H9 (cell line): Measurements from ENCODE around the gene CNR1. TPM values are rescaled to one million over a fixed set of nuclear protein-coding genes. Genes with fewer than 3 reads are reported as not detected.
"Not testable (repeated sequence)": the region's sequence is repeated elsewhere in the genome, so short reads cannot be mapped to it uniquely, and the experiment has no call there.

ENCODE experiments used
- DNase-seq: peaks from one replicate; pipeline ENCODE4 v3.0.0-alpha.2; 2017
- H2AFZ ChIP-seq: one replicate; pipeline ENCODE4 v1.6.1; 2013; ENCODE audit warnings: mild to moderate bottlenecking, low read length, control low read depth, moderate library complexity
- H2AK5ac ChIP-seq: 2 replicates; pipeline ENCODE4 v1.6.1; 2013; ENCODE audit warnings: low read length, control low read depth, mixed read lengths; ENCODE audit not compliant: insufficient read length
- H2BK120ac ChIP-seq: one replicate; pipeline ENCODE4 v1.6.1; 2013; ENCODE audit warnings: low read depth, mild to moderate bottlenecking, low read length, control low read depth, inconsistent platforms; ENCODE audit not compliant: poor library complexity, severe bottlenecking
- H2BK12ac ChIP-seq: 2 replicates; pipeline ENCODE4 v1.6.1; 2013; ENCODE audit warnings: low read length, control low read depth, mixed read lengths, low read depth; ENCODE audit not compliant: insufficient read length
- H2BK15ac ChIP-seq: 2 replicates; pipeline ENCODE4 v1.6.1; 2013; ENCODE audit warnings: low read depth, low read length, control low read depth
- H2BK20ac ChIP-seq: one replicate; pipeline ENCODE4 v1.6.1; 2013; ENCODE audit warnings: low read depth, mild to moderate bottlenecking, low read length, control low read depth, inconsistent platforms; ENCODE audit not compliant: poor library complexity, severe bottlenecking
- H2BK5ac ChIP-seq: 2 replicates; pipeline ENCODE4 v1.6.1; 2013; ENCODE audit warnings: low read length, control low read depth, mixed read lengths; ENCODE audit not compliant: insufficient read length
- H3K14ac ChIP-seq: 2 replicates; pipeline ENCODE4 v1.6.1; 2013; ENCODE audit warnings: low read length, control low read depth; ENCODE audit not compliant: insufficient read depth
- H3K18ac ChIP-seq: 2 replicates; pipeline ENCODE4 v1.6.1; 2013; ENCODE audit warnings: low read depth, mild to moderate bottlenecking, mixed read lengths, low read length, control low read depth; ENCODE audit not compliant: insufficient read length
- H3K23ac ChIP-seq: 2 replicates; pipeline ENCODE4 v1.6.1; 2013; ENCODE audit warnings: low read length, control low read depth, mixed read lengths, low read depth; ENCODE audit not compliant: insufficient read length
- H3K23me2 ChIP-seq: 2 replicates; pipeline ENCODE4 v1.6.1; 2013; ENCODE audit warnings: low read depth, mild to moderate bottlenecking, mixed read lengths, low read length, control low read depth; ENCODE audit not compliant: insufficient read length, poor library complexity, severe bottlenecking
- H3K27ac ChIP-seq: 2 replicates; pipeline ENCODE4 v1.5.1; 2013; ENCODE audit warnings: low read length, control low read depth, mixed read lengths, low read depth; ENCODE audit not compliant: insufficient read length
- H3K27me3 ChIP-seq: 2 replicates; pipeline ENCODE4 v1.6.1; 2013; ENCODE audit warnings: low read length, control low read depth, inconsistent platforms; ENCODE audit not compliant: insufficient read depth
- H3K4ac ChIP-seq: 2 replicates; pipeline ENCODE4 v1.6.1; 2013; ENCODE audit warnings: low read depth, mild to moderate bottlenecking, control low read depth, inconsistent platforms, low read length, moderate library complexity
- H3K4me1 ChIP-seq: 2 replicates; pipeline ENCODE4 v1.6.1; 2013; ENCODE audit warnings: low read length, control low read depth, inconsistent platforms; ENCODE audit not compliant: insufficient read depth
- H3K4me2 ChIP-seq: 2 replicates; pipeline ENCODE4 v1.6.1; 2013; ENCODE audit warnings: low read length, control low read depth, mixed read lengths; ENCODE audit not compliant: insufficient read length, insufficient read depth
- H3K56ac ChIP-seq: 2 replicates; pipeline ENCODE4 v1.6.1; 2013; ENCODE audit warnings: low read depth, mild to moderate bottlenecking, mixed read lengths, low read length, control low read depth; ENCODE audit not compliant: insufficient read length
- H3K79me1 ChIP-seq: 2 replicates; pipeline ENCODE4 v1.6.1; 2013; ENCODE audit warnings: low read depth, mild to moderate bottlenecking, moderate library complexity, low read length, control low read depth, inconsistent platforms; ENCODE audit not compliant: insufficient read depth, poor library complexity, severe bottlenecking
- H3K79me2 ChIP-seq: 2 replicates; pipeline ENCODE4 v1.6.1; 2013; ENCODE audit warnings: low read length, control low read depth, inconsistent platforms; ENCODE audit not compliant: insufficient read depth
- H3K9ac ChIP-seq: 2 replicates; pipeline ENCODE4 v1.6.1; 2013; ENCODE audit warnings: low read length, control low read depth, mixed read lengths; ENCODE audit not compliant: insufficient read length; ENCODE audit errors: extremely low read depth
- H3K9me3 ChIP-seq: one replicate; pipeline ENCODE4 v1.6.1; 2013; ENCODE audit warnings: low read depth, low read length, inconsistent platforms; ENCODE audit not compliant: control insufficient read depth
- H3T11ph ChIP-seq: one replicate; pipeline ENCODE4 v1.6.1; 2013; ENCODE audit warnings: mild to moderate bottlenecking, low read length, control low read depth, inconsistent platforms
- H4K20me1 ChIP-seq: one replicate; pipeline ENCODE4 v1.6.1; 2013; ENCODE audit not compliant: control insufficient read depth, insufficient read length, insufficient read depth
- H4K5ac ChIP-seq: 2 replicates; pipeline ENCODE4 v1.6.1; 2013; ENCODE audit warnings: low read depth, mild to moderate bottlenecking, mixed read lengths, low read length, control low read depth; ENCODE audit not compliant: insufficient read length
- H4K8ac ChIP-seq: replicated peaks from 2 replicates; pipeline ENCODE4 v1.6.1; 2013; ENCODE audit warnings: low read length, control low read depth, mixed read lengths, low read depth; ENCODE audit not compliant: insufficient read length
- H4K91ac ChIP-seq: 2 replicates; pipeline ENCODE4 v1.6.1; 2013; ENCODE audit warnings: low read depth, mild to moderate bottlenecking, moderate library complexity, mixed read lengths, low read length, control low read depth; ENCODE audit not compliant: insufficient read length
- H3K27ac Mint-ChIP-seq, 3 experiments: 2 replicates in 2 of 3; 3 replicates in 1 of 3; pipeline ENCODE4 v1.8.0; 2020 to 2021; ENCODE audit warnings: mixed read lengths in 3 of 3, mild to moderate bottlenecking in 1 of 3, moderate library complexity in 1 of 3
- H3K27me3 Mint-ChIP-seq: 2 replicates; pipeline ENCODE4 v1.8.0; 2021; ENCODE audit warnings: low read depth, mild to moderate bottlenecking, moderate library complexity, mixed read lengths
- H3K36me3 Mint-ChIP-seq, 3 experiments: 2 replicates in 2 of 3; 3 replicates in 1 of 3; pipeline ENCODE4 v1.8.0; 2020 to 2021; ENCODE audit warnings: low read depth in 3 of 3, mixed read lengths in 3 of 3; ENCODE audit not compliant: insufficient read depth in 1 of 3
- H3K4me1 Mint-ChIP-seq, 2 experiments: 2 replicates each; pipeline ENCODE4 v1.8.0; 2020; ENCODE audit warnings: mixed read lengths in 2 of 2
- H3K4me3 Mint-ChIP-seq, 2 experiments: 2 replicates in 1 of 2; 3 replicates in 1 of 2; pipeline ENCODE4 v1.8.0; 2020 to 2021; ENCODE audit warnings: mild to moderate bottlenecking in 2 of 2, mixed read lengths in 2 of 2, moderate library complexity in 1 of 2
- H3K9me3 Mint-ChIP-seq, 2 experiments: 2 replicates in 1 of 2; 3 replicates in 1 of 2; pipeline ENCODE4 v1.8.0; 2020; ENCODE audit warnings: mild to moderate bottlenecking in 2 of 2, mixed read lengths in 2 of 2, moderate library complexity in 1 of 2
- WGBS: extraction: QIAGEN DNeasy Blood & Tissue Kit; methylation state at CpG from one replicate; pipeline ENCODE4 v1.1.7; 2013; ENCODE audit warnings: missing lambda C conversion rate, low lambda C conversion rate, mixed read lengths; ENCODE audit not compliant: insufficient read length; ENCODE audit errors: extremely low coverage; 5-methylcytosine and 5-hydroxymethylcytosine counted together
- total RNA-seq: library from RNA; stranded (reverse); gene quantifications from 2 replicates; pipeline ENCODE4 v1.2.1, GENCODE V29; 2021
- TF ChIP-seq, protein P1 (sequence below): fragments of 200-600 bp; sonication (generic); conservative IDR thresholded peaks from 3 replicates; pipeline ENCODE4 v1.8.0; 2021; ENCODE audit warnings: antibody characterized with exemption, mild to moderate bottlenecking

Gene CNR1
- total RNA-seq, 1 experiment from 2014 or later: 0.72 TPM

DNA sequence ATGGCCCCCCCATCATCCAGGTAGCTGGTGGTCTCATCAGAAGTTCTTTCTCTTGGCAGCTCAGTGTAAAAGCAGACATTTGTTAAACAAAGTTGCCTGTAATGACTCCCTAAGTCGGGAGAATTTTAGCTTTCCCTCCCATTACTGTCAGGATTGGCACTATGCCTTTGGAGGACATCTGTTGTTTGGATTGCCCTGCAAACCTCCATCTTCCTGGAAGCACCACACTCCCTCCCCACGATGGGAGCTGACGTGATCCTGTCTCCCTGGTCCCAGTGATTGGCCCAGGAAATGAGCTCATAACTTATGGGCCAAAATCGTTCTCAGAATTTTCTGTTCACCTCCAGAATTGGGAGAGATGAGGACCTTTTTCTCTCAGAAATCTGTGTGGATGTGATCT is 42.6 kb upstream of the CNR1 start:
- no peak overlapping the region for H2BK120ac ChIP-seq
- no peak overlapping the region for H2BK15ac ChIP-seq
- H2AK5ac ChIP-seq: no peak overlapping the region
- TF ChIP-seq, protein P1, sequence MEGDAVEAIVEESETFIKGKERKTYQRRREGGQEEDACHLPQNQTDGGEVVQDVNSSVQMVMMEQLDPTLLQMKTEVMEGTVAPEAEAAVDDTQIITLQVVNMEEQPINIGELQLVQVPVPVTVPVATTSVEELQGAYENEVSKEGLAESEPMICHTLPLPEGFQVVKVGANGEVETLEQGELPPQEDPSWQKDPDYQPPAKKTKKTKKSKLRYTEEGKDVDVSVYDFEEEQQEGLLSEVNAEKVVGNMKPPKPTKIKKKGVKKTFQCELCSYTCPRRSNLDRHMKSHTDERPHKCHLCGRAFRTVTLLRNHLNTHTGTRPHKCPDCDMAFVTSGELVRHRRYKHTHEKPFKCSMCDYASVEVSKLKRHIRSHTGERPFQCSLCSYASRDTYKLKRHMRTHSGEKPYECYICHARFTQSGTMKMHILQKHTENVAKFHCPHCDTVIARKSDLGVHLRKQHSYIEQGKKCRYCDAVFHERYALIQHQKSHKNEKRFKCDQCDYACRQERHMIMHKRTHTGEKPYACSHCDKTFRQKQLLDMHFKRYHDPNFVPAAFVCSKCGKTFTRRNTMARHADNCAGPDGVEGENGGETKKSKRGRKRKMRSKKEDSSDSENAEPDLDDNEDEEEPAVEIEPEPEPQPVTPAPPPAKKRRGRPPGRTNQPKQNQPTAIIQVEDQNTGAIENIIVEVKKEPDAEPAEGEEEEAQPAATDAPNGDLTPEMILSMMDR: no peak
- no peaks in the 10 kb centered on the region for H4K20me1 ChIP-seq
- no peaks in the 10 kb centered on the region for H3K79me2 ChIP-seq
- no peak overlapping the region for H2BK20ac ChIP-seq
- H3K18ac ChIP-seq: no peak overlapping the region
- H2AFZ ChIP-seq: no peak overlapping the region
- H3K4ac ChIP-seq: no peak overlapping the region
- H3K9ac ChIP-seq: no peak overlapping the region
- H3K27me3 ChIP-seq: no peaks in the 10 kb centered on the region
- H4K5ac ChIP-seq: no peak overlapping the region
- H2BK12ac ChIP-seq: no peak overlapping the region
- H3K27ac Mint-ChIP-seq: no peak overlapping the region
- H3T11ph ChIP-seq: no peak overlapping the region
- H3K4me1 ChIP-seq: no peaks in the 10 kb centered on the region; the same call in 1 of the 2 replicates
- DNase-seq: no peak
- peaks cover 0 to 7% (median 4%) of the 10 kb centered on the region in 3 experiments; a peak in 4 of 7 replicates for H3K36me3 Mint-ChIP-seq
- peaks cover 9 to 12% of the 10 kb centered on the region in 2 experiments; a peak in 4 of 5 replicates for H3K9me3 Mint-ChIP-seq
- no peaks in the 10 kb centered on the region for H3K9me3 ChIP-seq
- H3K27ac ChIP-seq: no peak overlapping the region
- H3K56ac ChIP-seq: no peak overlapping the region
- no peak overlapping the region for H3K4me3 Mint-ChIP-seq
- H3K4me2 ChIP-seq: no peak overlapping the region
- no CpG with 5 or more reads among the region's 4 CpGs for WGBS
- H4K8ac ChIP-seq: no peak overlapping the region
- no peak overlapping the region for H2BK5ac ChIP-seq
- H3K23ac ChIP-seq: no peak overlapping the region
- H4K91ac ChIP-seq: no peak overlapping the region
- H3K14ac ChIP-seq: no peak overlapping the region
- H3K79me1 ChIP-seq: no peaks in the 10 kb centered on the region
- peaks cover 4 to 11% of the 10 kb centered on the region in 2 experiments; a peak in 3 of 4 replicates for H3K4me1 Mint-ChIP-seq
- no peaks in the 10 kb centered on the region for H3K27me3 Mint-ChIP-seq
- H3K23me2 ChIP-seq: no peaks in the 10 kb centered on the region

DNA sequence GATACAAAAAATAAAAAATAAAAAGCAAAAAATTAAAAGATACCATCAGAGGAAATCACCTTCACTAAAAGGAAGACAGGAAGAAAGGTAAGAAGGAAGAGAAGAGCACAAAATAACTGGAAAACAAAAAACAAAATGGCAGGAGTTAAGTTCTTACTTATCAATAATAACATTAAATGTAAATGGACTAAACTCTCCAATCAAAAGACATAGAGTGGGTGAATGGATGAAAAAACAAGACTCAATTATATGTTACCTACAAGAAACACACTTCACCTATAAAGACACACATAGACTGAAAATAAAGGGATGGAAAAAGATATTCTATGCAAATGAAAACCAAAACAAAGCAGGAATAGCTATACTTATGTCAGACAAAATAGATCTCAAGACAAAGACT is 35.6 kb upstream of the CNR1 start:
- H3K18ac ChIP-seq, H3K79me2 ChIP-seq, H3K27me3 Mint-ChIP-seq, H3K9me3 ChIP-seq, H2BK12ac ChIP-seq, H2BK20ac ChIP-seq, H3K27ac ChIP-seq, H2BK5ac ChIP-seq, H3T11ph ChIP-seq, H3K23ac ChIP-seq, DNase-seq, H4K20me1 ChIP-seq, H3K56ac ChIP-seq, H3K27ac Mint-ChIP-seq, H3K14ac ChIP-seq, H2AFZ ChIP-seq, H3K4me1 Mint-ChIP-seq, H3K23me2 ChIP-seq, H3K9ac ChIP-seq, H3K79me1 ChIP-seq, H2BK15ac ChIP-seq, H3K4me2 ChIP-seq, H2BK120ac ChIP-seq, H3K4ac ChIP-seq, H3K4me3 Mint-ChIP-seq, H4K91ac ChIP-seq, H3K27me3 ChIP-seq, H4K8ac ChIP-seq, H4K5ac ChIP-seq, H3K4me1 ChIP-seq, H2AK5ac ChIP-seq: not testable (repeated sequence)
- Mint-ChIP-seq H3K36me3 (peaks cover 0 to 26% (median 8%) of the 10 kb centered on the region in 3 experiments; a peak in 4 of 7 replicates), H3K9me3 (peaks cover 29 to 30% of the 10 kb centered on the region in 2 experiments; a peak in 4 of 5 replicates)
